Esophagus muscularis mucosa (tissue), 4 donors: ENCODE measurements around the gene A3GALT2. TPM values are rescaled to one million over a fixed set of nuclear protein-coding genes. Genes with fewer than 3 reads are reported as not detected.

ENCODE experiments used
- DNase-seq: peaks from one replicate; pipeline ENCODE4 v3.0.0-alpha.2; 2017; ENCODE audit errors: extremely low spot score
- H3K27ac ChIP-seq, 4 donors: fragments of 200-600 bp; sonication (generic); replicated peaks in 1 of 4; 1 replicate in 3 of 4; 2 replicates in 1 of 4; pipeline ENCODE4 v1.5.1; 2016 to 2019; ENCODE audit warnings: mild to moderate bottlenecking in 1 of 4
- H3K27me3 ChIP-seq, 4 donors: fragments of 200-600 bp; sonication (generic); one replicate each; pipeline versions ENCODE4 v1.5.1 to v1.6.0; 2016 to 2019
- H3K36me3 ChIP-seq, 4 donors: fragments of 200-600 bp; sonication (generic); one replicate each; pipeline ENCODE4 v1.5.1; 2016 to 2019
- H3K4me1 ChIP-seq, 4 donors: fragments of 200-600 bp; sonication (generic); one replicate each; pipeline ENCODE4 v1.5.1; 2016 to 2019
- H3K4me3 ChIP-seq, 4 donors: fragments of 200-600 bp; sonication (generic); 1 replicate in 2 of 4; 2 replicates in 2 of 4; pipeline ENCODE4 v1.5.1; 2016 to 2019; ENCODE audit warnings: mild to moderate bottlenecking in 4 of 4, moderate library complexity in 1 of 4
- H3K9me3 ChIP-seq, 4 donors: fragments of 200-600 bp; sonication (generic); 1 replicate in 3 of 4; 2 replicates in 1 of 4; pipeline ENCODE4 v1.5.1; 2016 to 2019
- EP300 ChIP-seq: sonication (generic); formaldehyde crosslinking; IDR thresholded peaks from one replicate; pipeline ENCODE4 v1.6.1; 2017; ENCODE audit warnings: antibody characterized with exemption
- POLR2A ChIP-seq: fragments of 450-650 bp; IDR thresholded peaks from one replicate; pipeline ENCODE4 v1.6.1; 2017; ENCODE audit warnings: antibody characterized with exemption, moderate library complexity, mild to moderate bottlenecking, low read depth
- POLR2AphosphoS5 ChIP-seq, 2 donors: sonication (generic); formaldehyde crosslinking; IDR thresholded peaks; one replicate each; pipeline ENCODE4 v1.6.1; 2017; ENCODE audit warnings: antibody characterized with exemption in 2 of 2
- WGBS: methylation state at CpG from one replicate; pipeline ENCODE4 v1.1.5; 2018; 5-methylcytosine and 5-hydroxymethylcytosine counted together
- intact Hi-C: fragments of 100-400 bp; cut with DNase I; formaldehyde crosslinking; loops from one replicate; pipeline ENCODE4 v1.15.1; 2023
- total RNA-seq, 4 donors: library from RNA; depleted of rRNA; stranded (reverse); fragments of >200 nt; gene quantifications; one replicate each; pipeline versions ENCODE4 v1.1.0 to v1.2.1, GENCODE V29; 2016
- TF ChIP-seq, protein P1 (sequence below), 3 experiments: fragments of 200-600 bp in 2 of 3; fragments of 450-650 bp in 1 of 3; sonication (generic) in 2 of 3; IDR thresholded peaks; one replicate each; pipeline ENCODE4 v1.5.1; 2017 to 2019; ENCODE audit warnings: antibody characterized with exemption in 3 of 3, mild to moderate bottlenecking in 2 of 3, moderate library complexity in 1 of 3

The A3GALT2 gene
- total RNA-seq, 4 donors from 2014 or later = not detected

DNA sequence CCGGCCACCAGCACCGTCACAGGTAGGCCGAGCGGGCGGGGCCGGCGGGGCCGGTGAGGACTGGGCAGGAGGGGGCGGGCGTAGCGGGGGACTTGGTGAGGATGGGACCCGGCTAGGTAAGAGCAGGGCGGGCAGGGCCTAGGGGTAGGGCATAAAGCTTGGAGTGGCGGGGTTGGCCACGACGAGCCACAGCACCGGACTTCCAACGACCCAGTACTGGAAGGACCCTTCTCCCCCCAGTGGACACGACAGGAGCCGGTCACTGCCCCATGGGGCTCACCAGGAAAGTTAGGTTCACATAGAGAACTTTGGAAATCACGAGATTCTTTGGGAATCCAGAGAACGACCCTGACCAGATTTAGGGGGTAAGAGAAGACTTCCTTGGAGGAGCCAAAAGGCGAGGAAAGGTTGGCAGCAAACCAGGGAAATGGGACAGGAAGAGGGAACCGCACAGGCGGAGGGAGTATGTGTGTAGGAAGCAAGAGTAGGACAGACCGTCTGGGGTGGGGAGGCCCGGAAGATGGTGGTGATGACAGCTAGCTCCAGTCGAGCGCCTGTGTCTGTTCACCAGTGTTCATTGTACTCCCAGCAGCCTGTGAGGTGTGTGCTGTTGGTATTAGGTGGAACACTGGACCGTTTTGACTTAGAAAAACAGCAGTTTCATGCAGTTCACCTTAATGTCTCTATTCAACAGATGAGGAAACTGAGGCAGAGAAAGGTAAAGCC lies 44.2 kb downstream of the A3GALT2 start:
- Histone ChIP-seq H3K27ac (no peak overlapping the region), H3K36me3 (peaks cover 27 to 60% (median 57%) of the 10 kb centered on the region in 4 donors), H3K4me1 (peaks cover 0 to 15% (median 9%) of the 10 kb centered on the region in 4 donors), H3K27me3 (no peaks in the 10 kb centered on the region), H3K9me3 (no peaks in the 10 kb centered on the region), H3K4me3 (no peak overlapping the region)
- WGBS = 86% methylated on average over 22 of the region's 30 CpGs
- no peak for DNase-seq
- intact Hi-C loops = no loop called here
- TF ChIP-seq, protein P1, sequence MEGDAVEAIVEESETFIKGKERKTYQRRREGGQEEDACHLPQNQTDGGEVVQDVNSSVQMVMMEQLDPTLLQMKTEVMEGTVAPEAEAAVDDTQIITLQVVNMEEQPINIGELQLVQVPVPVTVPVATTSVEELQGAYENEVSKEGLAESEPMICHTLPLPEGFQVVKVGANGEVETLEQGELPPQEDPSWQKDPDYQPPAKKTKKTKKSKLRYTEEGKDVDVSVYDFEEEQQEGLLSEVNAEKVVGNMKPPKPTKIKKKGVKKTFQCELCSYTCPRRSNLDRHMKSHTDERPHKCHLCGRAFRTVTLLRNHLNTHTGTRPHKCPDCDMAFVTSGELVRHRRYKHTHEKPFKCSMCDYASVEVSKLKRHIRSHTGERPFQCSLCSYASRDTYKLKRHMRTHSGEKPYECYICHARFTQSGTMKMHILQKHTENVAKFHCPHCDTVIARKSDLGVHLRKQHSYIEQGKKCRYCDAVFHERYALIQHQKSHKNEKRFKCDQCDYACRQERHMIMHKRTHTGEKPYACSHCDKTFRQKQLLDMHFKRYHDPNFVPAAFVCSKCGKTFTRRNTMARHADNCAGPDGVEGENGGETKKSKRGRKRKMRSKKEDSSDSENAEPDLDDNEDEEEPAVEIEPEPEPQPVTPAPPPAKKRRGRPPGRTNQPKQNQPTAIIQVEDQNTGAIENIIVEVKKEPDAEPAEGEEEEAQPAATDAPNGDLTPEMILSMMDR (IDR thresholded peaks at IDR 0.05) = no peak
- TF ChIP-seq POLR2A = no peak
- no peak for TF ChIP-seq EP300
- no peak for TF ChIP-seq POLR2AphosphoS5 (IDR thresholded peaks at IDR 0.05)

DNA sequence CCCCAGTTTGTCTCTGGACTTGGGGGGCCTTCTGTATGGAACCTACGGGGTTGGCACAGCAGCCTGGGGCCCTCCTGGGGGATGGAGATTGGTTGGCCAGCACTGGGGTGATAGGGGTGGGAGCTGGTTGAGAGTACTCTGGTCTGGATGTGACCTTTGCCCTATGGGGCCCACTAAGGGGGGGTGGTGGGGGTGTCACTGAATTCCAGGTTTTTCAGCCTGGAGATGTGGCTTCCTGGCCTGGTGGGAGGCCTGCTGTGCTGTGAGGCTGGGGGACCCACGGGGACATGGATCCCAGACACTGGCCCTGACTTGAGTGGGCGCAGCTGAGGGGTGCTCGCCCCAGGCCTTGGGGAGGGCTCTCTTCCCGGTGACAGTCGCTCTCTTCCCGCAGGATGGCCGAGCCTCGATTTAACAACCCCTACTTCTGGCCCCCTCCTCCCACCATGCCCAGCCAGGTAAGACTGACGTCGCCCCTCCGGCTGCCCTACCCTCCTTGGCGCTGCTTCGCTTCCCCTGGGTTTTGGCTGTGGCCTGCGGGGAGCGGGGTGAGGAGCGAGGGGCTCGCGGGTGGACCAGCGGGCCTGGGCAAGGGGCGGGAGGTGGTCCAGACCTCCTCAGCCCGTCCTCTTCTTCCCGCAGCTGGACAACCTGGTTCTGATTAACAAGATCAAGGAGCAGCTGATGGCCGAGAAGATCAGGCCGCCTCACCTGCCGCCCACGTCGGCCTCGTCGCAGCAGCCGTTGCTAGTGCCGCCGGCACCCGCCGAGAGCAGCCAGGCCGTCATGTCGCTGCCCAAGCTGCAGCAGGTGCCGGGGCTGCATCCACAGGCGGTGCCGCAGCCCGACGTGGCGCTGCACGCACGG lies 45.0 kb downstream of the A3GALT2 start:
- no peak for DNase-seq
- TF ChIP-seq POLR2AphosphoS5 (IDR thresholded peaks at IDR 0.05) = no peak
- no peak for TF ChIP-seq POLR2A
- no peak for TF ChIP-seq EP300
- TF ChIP-seq, protein P1 (IDR thresholded peaks at IDR 0.05) = no peak
- Histone ChIP-seq H3K4me1 (peaks cover 5 to 23% (median 14%) of the 10 kb centered on the region in 4 donors), H3K9me3 (no peaks in the 10 kb centered on the region), H3K27me3 (no peaks in the 10 kb centered on the region), H3K4me3 (no peak overlapping the region), H3K27ac (no peak overlapping the region), H3K36me3 (peaks cover 19 to 57% (median 52%) of the 10 kb centered on the region in 4 donors)
- intact Hi-C loops = no loop called here
- 93% methylated on average over 25 of the region's 45 CpGs for WGBS

DNA sequence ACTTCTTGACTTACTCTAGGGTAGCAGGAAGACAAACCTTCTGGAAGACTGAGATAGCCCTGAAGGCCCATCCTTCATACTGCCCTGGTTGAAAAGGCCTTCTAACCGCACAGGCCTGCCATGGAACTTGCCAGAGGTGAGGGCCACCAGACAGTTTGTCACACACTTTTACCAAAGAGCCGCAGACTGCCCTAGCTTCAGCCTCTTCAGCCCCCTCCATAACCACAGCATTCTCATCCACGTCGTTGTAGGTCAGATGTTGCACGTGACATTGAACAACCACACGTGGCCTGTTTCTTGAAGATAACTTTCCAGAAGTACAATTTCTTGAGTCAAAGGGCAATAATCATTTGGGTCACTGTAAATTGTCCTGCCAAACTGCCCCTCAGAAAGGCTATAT lies 45.7 kb downstream of the A3GALT2 start:
- no peak for DNase-seq
- Histone ChIP-seq H3K27me3 (no peaks in the 10 kb centered on the region), H3K27ac (no peak overlapping the region), H3K9me3 (no peaks in the 10 kb centered on the region), H3K4me3 (no peak overlapping the region), H3K36me3 (peaks cover 13 to 54% (median 51%) of the 10 kb centered on the region in 4 donors), H3K4me1 (peaks cover 10 to 28% (median 19%) of the 10 kb centered on the region in 4 donors)
- 75% methylated on average over 6 of the region's 6 CpGs for WGBS
- TF ChIP-seq, protein P1 (IDR thresholded peaks at IDR 0.05) = no peak
- TF ChIP-seq EP300 (no peak), POLR2A (no peak), POLR2AphosphoS5 (IDR thresholded peaks at IDR 0.05) (no peak)
- intact Hi-C loops = no loop called here

DNA sequence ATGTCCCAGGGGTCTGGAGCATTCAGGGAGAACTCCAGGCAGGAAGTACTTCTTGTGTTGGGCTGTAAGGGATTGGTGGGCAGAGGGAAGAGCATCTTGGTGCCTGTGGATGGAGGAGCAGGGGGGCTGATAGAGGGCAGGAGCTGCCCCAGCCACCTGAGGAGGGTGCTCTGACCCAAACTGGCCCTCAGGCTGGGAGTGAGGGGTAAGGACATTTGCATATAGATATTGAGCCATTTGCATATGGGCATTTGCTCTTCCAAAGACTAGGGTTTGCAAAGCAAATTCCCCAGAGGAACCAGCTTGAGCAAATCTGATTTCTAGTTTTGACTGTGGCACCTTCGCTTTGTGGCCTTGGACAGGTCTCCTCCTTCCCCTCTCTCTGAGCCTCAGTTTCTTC lies 46.5 kb downstream of the A3GALT2 start:
- peaks cover 10 to 52% (median 47%) of the 10 kb centered on the region in 4 donors for H3K36me3 ChIP-seq
- no peak overlapping the region for H3K4me3 ChIP-seq
- no peaks in the 10 kb centered on the region for H3K9me3 ChIP-seq
- H3K27me3 ChIP-seq = no peaks in the 10 kb centered on the region
- no peak for TF ChIP-seq EP300
- no peak for TF ChIP-seq POLR2A
- H3K27ac ChIP-seq = no peak overlapping the region
- intact Hi-C loops = no loop called here
- no peak for DNase-seq
- WGBS = 100% methylated on average over 1 of the region's 1 CpG
- peaks cover 10 to 35% (median 27%) of the 10 kb centered on the region in 4 donors for H3K4me1 ChIP-seq

DNA sequence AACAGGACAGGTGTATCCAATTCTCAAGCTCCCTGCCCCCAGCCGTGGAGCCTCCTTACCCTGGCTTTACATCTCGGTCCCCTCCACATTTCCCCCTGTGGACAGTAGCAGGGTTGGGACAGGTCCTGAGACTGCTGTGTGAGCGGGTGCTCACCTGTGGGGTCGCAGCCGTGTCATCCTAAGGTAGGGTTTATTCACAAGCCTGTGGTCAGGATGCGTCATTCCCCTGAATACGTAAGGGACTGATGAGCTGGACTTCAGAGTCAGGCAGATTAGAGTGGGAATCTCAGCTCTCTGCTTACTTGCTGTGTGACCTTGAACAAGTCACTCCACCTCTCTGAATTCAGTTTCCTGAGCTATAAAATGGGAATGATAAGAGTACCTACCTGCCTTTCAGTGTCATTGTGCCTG lies 46.9 kb downstream of the A3GALT2 start:
- Histone ChIP-seq H3K27me3 (no peaks in the 10 kb centered on the region), H3K4me1 (peaks cover 13 to 40% (median 31%) of the 10 kb centered on the region in 4 donors), H3K4me3 (no peak overlapping the region), H3K9me3 (no peaks in the 10 kb centered on the region), H3K27ac (no peak overlapping the region), H3K36me3 (peaks cover 10 to 52% (median 44%) of the 10 kb centered on the region in 4 donors)
- WGBS = 83% methylated on average over 7 of the region's 7 CpGs
- intact Hi-C loops = no loop called here
- no peak for DNase-seq
- TF ChIP-seq, protein P1 (IDR thresholded peaks at IDR 0.05) = no peak
- no peak for TF ChIP-seq POLR2A
- TF ChIP-seq POLR2AphosphoS5 (IDR thresholded peaks at IDR 0.05) = no peak
- TF ChIP-seq EP300 = no peak
